Endothelial cell of umbilical vein (primary cell): ENCODE measurements around the gene RPL13. TPM values are rescaled to one million over a fixed set of nuclear protein-coding genes. Genes with fewer than 3 reads are reported as not detected.

Experiments used
- BruUV-seq: library from RNA; stranded (reverse); fragments of 400-500 nt; replicated peaks from 2 replicates; lab custom pipeline; 2021; lab: Mats Ljungman, UMichigan
- CTCF ChIA-PET: fragments of 300-600, 350-600 bp; sonication (Branson Sonifier 250); formaldehyde crosslinking; loops from one replicate; lab custom pipeline; 2021; ENCODE audit warnings: antibody characterized with exemption, inconsistent platforms; lab: Charles Lee
- POLR2A ChIA-PET: fragments of 300-600, 350-600 bp; sonication (Branson Sonifier 250); formaldehyde crosslinking; loops from one replicate; lab custom pipeline; 2021; ENCODE audit warnings: antibody characterized with exemption, inconsistent platforms; lab: Charles Lee
- DNase-seq: peaks from one replicate; pipeline ENCODE4 v3.0.0-alpha.2; 2011; ENCODE audit warnings: low read depth, low spot score
- FAIRE-seq: peaks from 2 replicates; lab custom pipeline; 2011; peaks lifted over from hg19 to GRCh38; lab: Jason Lieb, UNC
- H2AFZ ChIP-seq: 2 replicates; pipeline ENCODE4 v1.6.0; 2012; ENCODE audit warnings: low read depth, low read length, control low read depth, inconsistent platforms
- H3K27ac ChIP-seq: 2 replicates; pipeline ENCODE4 v1.5.1; 2011; ENCODE audit warnings: low read depth, mild to moderate bottlenecking, control low read depth, low read length, moderate library complexity; ENCODE audit not compliant: insufficient read depth
- H3K27me3 ChIP-seq, 2 experiments: 2 replicates each; pipeline versions ENCODE4 v1.6.0 to v1.6.1; 2011; ENCODE audit warnings: low read length in 2 of 2, mixed read lengths in 1 of 2; ENCODE audit not compliant: control insufficient read depth in 2 of 2, insufficient read depth in 2 of 2
- H3K36me3 ChIP-seq, 2 experiments: 2 replicates in 1 of 2; 3 replicates in 1 of 2; pipeline ENCODE4 v1.5.1; 2011; ENCODE audit warnings: low read length in 2 of 2, mild to moderate bottlenecking in 1 of 2, moderate library complexity in 1 of 2; ENCODE audit not compliant: control insufficient read depth in 2 of 2, insufficient read depth in 2 of 2; ENCODE audit errors: extremely low read depth in 1 of 2
- H3K4me1 ChIP-seq: 3 replicates; pipeline ENCODE4 v1.5.1; 2011; ENCODE audit warnings: mild to moderate bottlenecking, low read length; ENCODE audit not compliant: control insufficient read depth, insufficient read depth; ENCODE audit errors: extremely low read depth
- H3K4me2 ChIP-seq: 2 replicates; pipeline ENCODE4 v1.6.1; 2011; ENCODE audit warnings: low read length, control low read depth, mixed read lengths; ENCODE audit not compliant: insufficient read depth
- H3K4me3 ChIP-seq, 3 experiments: fragments of 200-600 bp in 1 of 3; sonication (generic), shearing (Covaris generic) in 1 of 3; replicated peaks in 1 of 3; 2 replicates each; pipeline ENCODE4 v1.5.1; 2011 to 2016; ENCODE audit warnings: control low read depth in 3 of 3, low read length in 3 of 3, mild to moderate bottlenecking in 2 of 3, inconsistent platforms in 1 of 3, low read depth in 1 of 3, moderate library complexity in 1 of 3; ENCODE audit not compliant: insufficient read depth in 1 of 3
- H3K79me2 ChIP-seq: 2 replicates; pipeline ENCODE4 v1.6.0; 2012; ENCODE audit warnings: low read length, inconsistent platforms; ENCODE audit not compliant: control insufficient read depth, insufficient read depth
- H3K9ac ChIP-seq: replicated peaks from 2 replicates; pipeline ENCODE3; 2011; ENCODE audit warnings: low read length, control low read depth; ENCODE audit not compliant: insufficient read depth; ENCODE audit errors: extremely low read depth
- H3K9me1 ChIP-seq: replicated peaks from 3 replicates; pipeline ENCODE4 v1.6.0; 2011; ENCODE audit warnings: mild to moderate bottlenecking, low read length; ENCODE audit not compliant: control insufficient read depth, insufficient read depth; ENCODE audit errors: extremely low read depth
- H3K9me3 ChIP-seq: replicated peaks from 2 replicates; pipeline ENCODE4 v1.5.1; 2012; ENCODE audit warnings: low read length, inconsistent platforms; ENCODE audit not compliant: control insufficient read depth, insufficient read depth
- H4K20me1 ChIP-seq: replicated peaks from 2 replicates; pipeline ENCODE3; 2011; ENCODE audit warnings: mild to moderate bottlenecking, low read length; ENCODE audit not compliant: control insufficient read depth, insufficient read depth; ENCODE audit errors: extremely low read depth
- EZH2 ChIP-seq: IDR thresholded peaks from 2 replicates; pipeline ENCODE4 v1.6.1; 2012; ENCODE audit warnings: borderline replicate concordance, low read depth, mild to moderate bottlenecking, moderate library complexity, low read length, inconsistent platforms; ENCODE audit not compliant: severe bottlenecking
- GATA2 ChIP-seq: IDR thresholded peaks from 2 replicates; pipeline ENCODE4 v1.7.0; 2011; ENCODE audit warnings: low read depth, mild to moderate bottlenecking, moderate library complexity, mixed read lengths, low read length; ENCODE audit not compliant: insufficient read length, insufficient read depth
- JUN ChIP-seq: IDR thresholded peaks from 2 replicates; pipeline ENCODE4 v1.6.1; 2011; ENCODE audit warnings: borderline replicate concordance, low read depth; ENCODE audit not compliant: insufficient read length, insufficient read depth
- MYC ChIP-seq: IDR thresholded peaks from one replicate; pipeline ENCODE4 v1.6.1; 2011; ENCODE audit warnings: mild to moderate bottlenecking, low read depth, low read length
- POLR2A ChIP-seq: IDR thresholded peaks from 2 replicates; pipeline ENCODE4 v1.6.1; 2012; ENCODE audit warnings: low read depth, mild to moderate bottlenecking, control low read depth, low read length
- POLR2AphosphoS5 ChIP-seq: IDR thresholded peaks from 2 replicates; pipeline ENCODE4 v1.6.1; 2012; ENCODE audit warnings: low read depth, mild to moderate bottlenecking, control low read depth, low read length, moderate library complexity; ENCODE audit not compliant: insufficient read depth
- dilution Hi-C: fragments of 300-500 bp; cut with MboI; formaldehyde crosslinking; loops from one replicate; pipeline ENCODE4 v1.15.0; 2019; ENCODE audit warnings: low sequenced_read_pairs; ENCODE audit not compliant: extremely low pct_ligation_motif_present
- intact Hi-C: fragments of 100-400 bp; cut with micrococcal nuclease; formaldehyde crosslinking; loops from one replicate; pipeline ENCODE4 v1.10.0; 2022
- polyA plus RNA-seq, 4 experiments: library from polyadenylated mRNA; depleted of rRNA in 3 of 4; stranded (reverse) in 3 of 4; unstranded in 1 of 4; fragments of >200 nt; gene quantifications; 2 replicates each; pipeline versions ENCODE4 v1.2.1 to v1.2.3, GENCODE V29; 2011 to 2012; ENCODE audit warnings: missing spikeins in 1 of 4
- total RNA-seq: library from RNA; stranded (reverse); gene quantifications from 2 replicates; pipeline ENCODE4 v1.2.3, GENCODE V29; 2021
- TF ChIP-seq, protein P1 (sequence below), 2 donors: IDR thresholded peaks; 1 replicate in 1 of 2; 2 replicates in 1 of 2; pipeline ENCODE4 v1.5.1; 2011; ENCODE audit warnings: low read length in 2 of 2, mild to moderate bottlenecking in 2 of 2, moderate library complexity in 2 of 2, control low read depth in 1 of 2, inconsistent platforms in 1 of 2, low read depth in 1 of 2; ENCODE audit not compliant: insufficient read depth in 1 of 2; ENCODE audit errors: extremely low read depth in 1 of 2

The RPL13 gene
- total and polyA plus RNA-seq, 2 donors (not counting 3 experiments of a cell fraction or from before 2014, with no cell fraction given) = 1,463 to 5,670 TPM

- H3K4me3 ChIP-seq = no peak overlapping the region
- no peak overlapping the region for H3K4me2 ChIP-seq
- H3K9ac ChIP-seq = no peak overlapping the region
- H4K20me1 ChIP-seq = no peaks in the 10 kb centered on the region
- FAIRE-seq (no peak), DNase-seq (no peak)
- no peaks in the 10 kb centered on the region for H3K27me3 ChIP-seq
- H3K79me2 ChIP-seq = no peaks in the 10 kb centered on the region
- H3K9me1 ChIP-seq = no peaks in the 10 kb centered on the region
- H3K36me3 ChIP-seq = no peaks in the 10 kb centered on the region
- CTCF ChIA-PET = interaction anchor here (1.2 kb wide), 1 partner anchor 8 kb away, joined by 3 read pairs; no protein-coding TSS in a partner anchor
- POLR2A ChIA-PET = no interaction called here
- BruUV-seq = no TSS peak
- no peak overlapping the region for H3K27ac ChIP-seq
- dilution Hi-C loops (no loop called here), intact Hi-C loops (no loop called here)
- no peak for TF ChIP-seq EZH2
- TF ChIP-seq, protein P1, sequence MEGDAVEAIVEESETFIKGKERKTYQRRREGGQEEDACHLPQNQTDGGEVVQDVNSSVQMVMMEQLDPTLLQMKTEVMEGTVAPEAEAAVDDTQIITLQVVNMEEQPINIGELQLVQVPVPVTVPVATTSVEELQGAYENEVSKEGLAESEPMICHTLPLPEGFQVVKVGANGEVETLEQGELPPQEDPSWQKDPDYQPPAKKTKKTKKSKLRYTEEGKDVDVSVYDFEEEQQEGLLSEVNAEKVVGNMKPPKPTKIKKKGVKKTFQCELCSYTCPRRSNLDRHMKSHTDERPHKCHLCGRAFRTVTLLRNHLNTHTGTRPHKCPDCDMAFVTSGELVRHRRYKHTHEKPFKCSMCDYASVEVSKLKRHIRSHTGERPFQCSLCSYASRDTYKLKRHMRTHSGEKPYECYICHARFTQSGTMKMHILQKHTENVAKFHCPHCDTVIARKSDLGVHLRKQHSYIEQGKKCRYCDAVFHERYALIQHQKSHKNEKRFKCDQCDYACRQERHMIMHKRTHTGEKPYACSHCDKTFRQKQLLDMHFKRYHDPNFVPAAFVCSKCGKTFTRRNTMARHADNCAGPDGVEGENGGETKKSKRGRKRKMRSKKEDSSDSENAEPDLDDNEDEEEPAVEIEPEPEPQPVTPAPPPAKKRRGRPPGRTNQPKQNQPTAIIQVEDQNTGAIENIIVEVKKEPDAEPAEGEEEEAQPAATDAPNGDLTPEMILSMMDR (IDR thresholded peaks at IDR 0.05; ENCODE audit: extremely low read depth in 1 of 2, insufficient read depth in 1 of 2, low read depth in 1 of 2, low read length in 2 of 2) = no peak
- TF ChIP-seq POLR2A = no peak
- TF ChIP-seq GATA2 = no peak
- TF ChIP-seq POLR2AphosphoS5 = no peak
- TF ChIP-seq JUN = no peak
- no peak for TF ChIP-seq MYC
- H3K4me1 ChIP-seq = no peaks in the 10 kb centered on the region
- no peak overlapping the region for H2AFZ ChIP-seq
- H3K9me3 ChIP-seq = no peaks in the 10 kb centered on the region
These were observed 47.7 kb downstream of the RPL13 start for GRCh38 chr16:89607937-89608740.
